ENCODE data around the gene TUBAL3.
A peak's percentile ranks its signal among the peaks of the same experiment; 100 is the strongest.
"Not testable (repeated sequence)": the region's sequence is repeated elsewhere in the genome, so short reads cannot be mapped to it uniquely, and the experiment has no call there.

The TUBAL3 gene

DNA sequence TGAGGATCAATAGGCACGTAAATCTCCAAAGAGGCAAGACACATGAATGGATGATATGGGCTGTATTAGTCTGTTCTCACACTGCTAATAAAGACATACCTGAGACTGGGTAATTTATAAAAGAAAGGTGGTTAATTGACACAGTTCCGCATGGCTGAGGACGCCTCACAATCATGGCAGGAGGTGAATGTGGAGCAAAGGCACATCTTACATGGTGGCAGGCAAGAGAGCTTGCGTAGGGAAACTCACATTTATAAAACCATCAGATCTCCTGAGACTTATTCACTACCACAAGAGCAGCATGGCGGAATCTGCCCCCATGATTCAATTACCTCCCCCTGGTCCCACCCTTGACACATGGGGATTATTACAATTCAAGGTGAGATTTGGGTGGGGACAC, 25.4 kb downstream of the TUBAL3 start:
- DNase-seq (ENCODE audit: low spot score): not testable (repeated sequence)

DNA sequence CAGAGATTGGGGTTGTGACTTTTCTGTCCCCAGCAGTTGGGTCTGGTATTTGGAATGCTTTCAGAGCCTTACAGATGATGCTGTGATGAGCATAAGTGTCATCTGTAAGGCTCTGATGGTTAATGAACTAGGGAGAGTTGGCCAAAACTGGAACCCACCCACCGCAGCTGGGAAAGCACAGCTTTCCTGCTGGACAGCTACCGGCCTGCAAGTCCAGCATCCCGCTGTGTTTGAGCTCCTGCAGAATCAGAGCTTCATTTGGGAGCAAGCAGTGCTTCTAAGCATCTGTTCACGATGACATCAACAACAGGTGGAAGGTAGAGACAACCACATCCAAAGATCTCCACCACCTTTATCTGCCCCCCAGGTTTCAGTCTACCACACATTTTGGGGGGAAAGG, 28.2 kb downstream of the TUBAL3 start:
- no peak for DNase-seq (ENCODE audit: low spot score)

DNA sequence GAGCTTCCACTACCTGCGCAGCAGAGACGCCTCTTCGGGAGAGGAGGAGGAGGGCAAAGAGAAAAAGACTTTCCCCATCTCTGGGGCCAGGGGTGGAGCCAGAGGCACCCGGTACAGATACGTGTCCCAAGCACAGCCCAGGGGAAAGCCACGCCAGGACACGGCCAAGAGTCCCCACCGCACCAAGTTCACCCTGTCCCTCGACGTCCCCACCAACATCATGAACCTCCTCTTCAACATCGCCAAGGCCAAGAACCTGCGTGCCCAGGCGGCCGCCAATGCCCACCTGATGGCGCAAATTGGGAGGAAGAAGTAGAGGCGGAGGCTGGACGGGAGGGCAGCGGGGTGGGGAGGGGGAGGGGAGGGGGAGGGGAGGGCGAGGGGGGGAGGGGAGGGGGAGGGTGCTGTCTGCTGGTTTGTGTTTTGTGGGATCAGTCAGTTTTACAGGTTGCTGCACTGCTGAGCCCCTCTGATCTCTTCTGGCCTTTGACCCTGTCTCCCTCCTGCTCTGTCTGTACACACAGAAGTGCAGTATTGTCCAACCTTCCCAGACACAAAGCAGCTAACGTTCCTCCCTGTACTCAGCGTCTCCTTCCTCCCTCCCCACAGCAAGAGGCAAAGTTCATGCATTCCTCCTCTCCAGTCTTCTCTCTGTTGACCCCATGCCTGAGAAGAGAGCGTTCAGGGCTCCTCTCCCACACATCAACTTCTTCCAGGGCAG, 30.6 kb downstream of the TUBAL3 start:
- DNase-seq (ENCODE audit: low spot score): no peak

DNA sequence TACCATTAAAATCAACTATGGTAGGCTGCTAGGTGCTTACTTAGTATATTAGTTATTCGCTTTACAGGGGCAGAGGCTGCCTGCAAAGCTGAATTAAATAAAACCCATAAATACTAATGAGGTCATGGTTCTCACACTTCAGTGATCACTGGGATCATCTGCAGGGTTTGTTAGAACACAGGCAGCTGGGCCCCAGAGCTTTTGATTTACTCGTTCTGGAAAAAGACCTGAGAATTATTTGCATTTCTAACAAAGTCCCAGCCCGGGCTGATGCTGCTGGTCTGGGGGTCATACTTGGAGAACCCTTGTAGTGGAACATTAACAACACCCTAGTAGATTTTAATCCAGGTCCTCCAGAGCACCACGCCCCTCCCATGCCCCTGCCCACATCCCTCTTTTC, 31.3 kb downstream of the TUBAL3 start:
- DNase-seq (ENCODE audit: low spot score): no peak

DNA sequence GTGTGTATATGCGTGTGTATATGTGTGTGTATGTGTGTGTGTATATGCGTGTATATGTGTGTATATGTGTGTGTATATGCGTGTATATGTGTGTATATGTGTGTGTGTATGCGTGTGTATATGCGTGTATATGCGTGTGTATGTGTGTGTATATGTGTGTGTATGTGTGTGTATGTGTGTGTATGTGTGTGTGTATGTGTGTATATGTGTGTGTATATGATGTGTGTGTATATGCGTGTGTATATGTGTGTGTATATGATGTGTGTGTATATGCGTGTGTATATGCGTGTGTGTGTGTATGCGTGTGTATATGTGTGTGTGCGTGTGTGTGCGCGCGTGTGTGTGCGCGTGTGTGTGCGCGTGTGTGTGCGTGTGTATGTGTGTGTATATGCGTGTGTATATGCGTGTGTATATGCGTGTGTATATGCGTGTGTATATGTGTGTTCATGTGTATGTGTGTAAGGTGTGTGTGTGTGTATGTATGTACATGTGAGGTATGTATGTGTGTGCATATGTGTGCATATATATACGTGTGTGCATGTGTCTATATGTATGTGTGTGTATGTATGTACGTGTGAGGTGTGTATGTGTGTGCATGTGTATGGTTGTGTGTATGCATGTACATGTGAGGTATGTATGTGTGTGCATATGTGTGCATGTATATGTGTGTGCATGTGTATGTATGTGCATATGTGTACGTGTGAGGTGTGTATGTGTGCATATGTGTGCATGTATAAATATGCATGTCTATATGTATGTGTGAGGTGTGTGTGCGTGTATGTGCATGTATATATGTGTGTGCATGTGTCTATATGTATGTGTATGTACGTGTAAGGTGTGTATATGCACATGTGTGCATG, 33.9 kb downstream of the TUBAL3 start:
- no peak for DNase-seq (ENCODE audit: low spot score)

DNA sequence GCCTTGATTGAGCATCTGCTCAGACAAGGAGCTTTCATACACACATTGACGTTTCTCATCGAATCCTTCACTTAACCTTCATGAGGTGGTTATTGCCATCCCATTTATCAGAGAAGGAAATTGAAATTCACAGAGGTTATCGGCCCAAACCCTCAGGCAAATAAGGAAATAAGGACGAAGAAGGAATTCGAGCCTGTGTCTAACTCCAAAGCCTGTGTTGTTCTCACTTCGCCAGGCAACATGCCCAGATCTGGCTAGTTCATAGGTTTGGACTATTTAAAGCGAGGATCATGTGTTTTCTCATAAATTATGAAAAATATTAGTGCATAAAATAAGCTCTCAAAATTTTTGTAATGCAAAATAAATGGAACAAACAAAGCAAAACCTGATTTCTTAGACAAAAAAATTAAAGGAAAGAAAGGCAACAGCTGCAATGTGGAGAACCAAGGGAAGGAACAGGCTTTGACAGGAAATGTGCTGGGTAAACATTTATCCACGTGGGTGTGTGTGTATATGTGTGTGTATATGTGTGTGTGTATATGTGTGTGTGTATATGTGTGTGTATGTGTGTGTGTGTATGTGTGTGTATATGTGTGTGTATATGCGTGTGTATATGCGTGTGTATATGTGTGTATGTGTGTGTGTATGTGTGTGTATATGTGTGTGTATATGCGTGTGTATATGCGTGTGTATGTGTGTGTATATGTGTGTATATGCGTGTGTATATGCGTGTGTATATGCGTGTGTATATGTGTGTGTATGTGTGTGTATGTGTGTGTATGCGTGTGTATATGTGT, 35.1 kb downstream of the TUBAL3 start:
- no peak for DNase-seq (ENCODE audit: low spot score)

DNA sequence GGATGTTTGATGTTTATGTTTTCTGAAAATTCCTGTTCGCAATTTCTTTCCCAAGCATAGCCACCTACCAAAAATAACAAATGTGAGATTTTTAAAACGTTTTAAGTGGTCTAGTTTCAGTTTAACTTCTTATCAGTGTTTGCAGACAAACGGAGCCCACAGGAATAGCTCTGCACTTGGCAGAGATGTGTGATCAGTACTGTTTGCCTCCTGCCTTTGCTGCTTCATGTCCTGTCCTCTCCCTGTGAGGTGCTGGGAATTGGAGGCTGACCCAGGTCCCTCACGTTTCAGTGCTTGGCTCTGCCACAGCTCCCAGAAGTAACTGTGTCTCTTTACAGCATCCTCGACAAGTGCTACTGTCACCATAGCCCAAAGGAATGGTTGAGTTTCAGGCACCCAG, 38.7 kb downstream of the TUBAL3 start:
- DNase-seq (ENCODE audit: low spot score): no peak

DNA sequence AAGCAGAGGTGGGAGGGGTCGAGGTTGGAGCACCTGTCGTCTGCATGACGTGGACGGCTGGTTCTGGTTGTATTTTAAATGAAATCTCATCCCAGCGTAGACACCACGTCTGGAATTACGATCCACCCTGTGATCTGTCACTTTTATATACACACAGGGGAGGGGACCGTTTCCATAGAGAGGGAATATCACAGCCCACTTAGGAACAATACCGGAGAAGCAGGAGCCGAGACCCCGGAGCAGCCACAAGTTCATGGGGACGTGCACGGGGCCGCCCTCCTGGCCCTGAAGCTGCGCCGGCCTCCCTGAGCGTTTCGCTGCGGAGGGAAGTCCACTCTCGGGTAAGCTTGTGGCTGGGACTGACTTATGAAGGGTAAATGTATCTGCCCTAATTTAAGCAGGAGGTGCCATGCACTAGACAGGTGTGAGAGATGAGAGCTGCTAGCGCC, 39.7 kb downstream of the TUBAL3 start, which contains the start of gene UCN3:
Gene UCN3 (plus strand): TSS at position 77 of the 449 bp plus-strand sequence. CDS start 8,755 bp downstream, outside the sequence.
- no peak for DNase-seq (ENCODE audit: low spot score)

DNA sequence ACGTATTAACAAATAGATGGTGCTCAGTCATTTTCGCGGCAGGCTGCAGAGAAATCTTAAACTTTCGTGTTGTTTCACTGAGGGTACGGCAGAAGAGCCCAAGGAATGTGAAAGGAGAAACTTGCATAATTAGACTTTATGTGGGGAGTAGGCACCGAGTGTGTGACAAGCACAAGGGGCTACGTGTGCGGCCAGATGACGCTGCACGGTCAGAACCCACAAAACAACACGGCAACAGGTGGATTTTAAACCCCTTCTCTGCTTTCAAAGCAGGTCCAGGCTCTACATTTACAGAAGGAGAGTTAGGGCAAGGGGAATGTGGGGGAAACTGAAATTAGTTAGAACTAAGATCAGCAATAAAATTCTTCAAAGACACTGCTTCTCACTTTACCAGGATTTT, 40.3 kb downstream of the TUBAL3 start:
- no peak for DNase-seq (ENCODE audit: low spot score)

DNA sequence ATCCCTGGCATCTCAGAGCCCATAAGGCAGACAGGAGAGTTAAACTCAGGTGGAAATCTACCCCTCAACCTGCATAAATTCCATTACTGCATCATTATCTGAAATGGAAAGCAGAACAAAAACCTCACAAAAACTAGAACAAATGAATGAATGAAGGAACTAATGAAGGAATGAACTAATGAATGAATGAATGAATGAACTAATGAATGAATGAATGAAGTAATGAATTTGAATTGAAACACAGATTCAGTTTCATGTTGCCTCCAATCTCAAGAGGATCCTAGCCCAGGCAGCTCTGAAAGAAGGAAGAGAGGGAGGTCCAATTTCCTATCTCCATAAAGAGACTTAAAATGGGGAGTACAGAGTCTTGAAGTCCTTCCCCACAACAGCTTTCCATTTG, 41.8 kb downstream of the TUBAL3 start:
- DNase-seq (ENCODE audit: low spot score): no peak

DNA sequence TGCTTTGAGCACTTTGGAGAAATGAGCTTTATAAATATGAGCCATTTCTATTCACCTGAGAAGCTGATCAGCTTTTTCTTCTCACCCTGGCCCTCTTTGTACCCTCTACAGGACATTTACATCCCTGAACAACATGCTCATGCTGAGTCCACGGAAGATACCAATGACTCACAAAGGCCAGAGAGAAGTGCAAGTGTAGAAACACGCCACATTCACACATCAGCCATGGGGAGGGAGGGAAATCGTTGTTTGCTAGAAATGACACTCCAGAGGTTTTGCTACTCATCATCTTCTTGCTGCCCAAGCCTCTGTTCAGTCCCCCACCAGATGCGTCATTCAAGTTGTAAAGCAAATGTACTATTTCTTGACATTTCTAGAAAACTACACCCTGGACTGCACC, 42.7 kb downstream of the TUBAL3 start:
- DNase-seq (ENCODE audit: low spot score): no peak

DNA sequence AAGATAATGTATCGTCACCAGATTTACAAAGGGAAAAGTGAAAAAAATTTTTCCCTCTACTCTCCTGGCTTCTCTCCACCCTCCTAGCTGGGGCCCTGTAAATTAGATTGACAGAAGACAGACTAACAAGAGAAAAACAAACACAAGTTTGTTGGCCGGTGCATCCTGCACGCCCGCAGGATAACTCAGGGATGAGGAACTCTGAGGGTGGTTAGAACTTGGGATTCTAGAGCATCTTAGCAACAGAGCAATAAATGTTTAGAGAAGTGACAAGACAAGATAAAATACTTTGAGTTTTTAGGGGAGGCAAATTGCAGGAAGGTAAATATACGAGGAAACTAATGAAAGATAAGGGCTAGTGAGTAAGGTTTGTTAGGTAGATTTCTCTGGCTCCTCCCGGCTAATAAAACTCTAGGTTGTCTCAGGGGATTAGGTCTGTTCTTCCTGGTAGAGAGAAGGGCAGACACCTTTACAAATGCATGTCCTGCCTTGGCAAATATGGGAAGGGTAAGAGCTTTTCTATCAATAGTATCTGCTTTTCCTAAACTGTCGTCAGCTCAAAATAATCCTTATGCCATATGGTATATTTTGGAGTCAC, 44.2 kb downstream of the TUBAL3 start:
- peak; percentile 58 for DNase-seq (ENCODE audit: low spot score)

DNA sequence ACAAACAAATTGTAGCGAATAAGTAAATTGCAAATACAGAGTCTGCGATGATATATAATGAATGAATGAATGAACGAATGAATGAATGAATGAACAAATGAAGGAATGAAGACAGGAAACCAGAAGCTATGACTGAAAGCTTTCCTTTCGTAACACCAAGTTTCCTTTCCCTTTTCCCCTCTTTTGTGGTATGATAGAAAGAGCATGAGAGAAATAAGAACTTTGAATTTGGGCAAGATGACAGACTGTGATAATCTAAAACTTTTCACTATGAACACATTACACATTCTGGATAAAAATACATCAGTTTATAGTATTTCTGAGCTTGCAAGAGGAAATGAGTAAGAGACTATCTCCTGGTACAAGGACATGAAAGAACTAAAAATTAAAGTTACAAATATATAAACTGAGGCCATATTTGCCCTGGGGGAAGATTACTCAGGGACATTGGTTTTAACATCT, 48.3 kb downstream of the TUBAL3 start:
- no peak for DNase-seq (ENCODE audit: low spot score)

DNA sequence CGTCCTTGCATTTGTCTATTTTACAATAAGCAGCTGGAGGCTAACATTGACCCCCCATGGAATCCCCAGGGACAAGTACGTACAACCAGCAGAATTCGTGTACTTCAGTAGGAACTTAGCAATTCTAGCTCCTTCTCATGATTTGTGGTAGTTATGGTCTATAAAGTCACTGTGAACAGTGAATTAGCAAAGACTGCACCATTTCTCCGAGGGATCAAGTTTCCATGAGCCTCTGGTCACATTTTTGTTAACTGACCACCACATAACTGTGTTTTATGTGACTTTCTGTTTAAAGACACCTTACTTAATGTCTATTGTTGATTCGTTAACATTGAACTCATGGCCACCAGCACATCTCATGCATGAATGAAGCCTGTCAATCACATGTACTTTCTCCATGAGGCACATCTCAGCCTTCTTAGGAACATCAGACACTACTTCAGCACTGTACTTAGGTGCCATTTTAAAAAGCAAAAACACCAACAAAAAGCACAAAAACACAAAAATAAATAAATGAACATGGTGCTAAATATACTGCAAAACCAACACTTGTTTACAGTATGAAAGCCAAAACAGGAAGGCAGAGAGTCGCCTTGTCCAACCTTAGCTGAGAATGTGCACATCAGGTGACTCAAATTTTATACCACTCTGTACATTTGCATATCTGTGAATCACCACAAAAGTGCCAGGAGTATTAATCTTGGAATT, 48.9 kb downstream of the TUBAL3 start:
- no peak for DNase-seq (ENCODE audit: low spot score)

DNA sequence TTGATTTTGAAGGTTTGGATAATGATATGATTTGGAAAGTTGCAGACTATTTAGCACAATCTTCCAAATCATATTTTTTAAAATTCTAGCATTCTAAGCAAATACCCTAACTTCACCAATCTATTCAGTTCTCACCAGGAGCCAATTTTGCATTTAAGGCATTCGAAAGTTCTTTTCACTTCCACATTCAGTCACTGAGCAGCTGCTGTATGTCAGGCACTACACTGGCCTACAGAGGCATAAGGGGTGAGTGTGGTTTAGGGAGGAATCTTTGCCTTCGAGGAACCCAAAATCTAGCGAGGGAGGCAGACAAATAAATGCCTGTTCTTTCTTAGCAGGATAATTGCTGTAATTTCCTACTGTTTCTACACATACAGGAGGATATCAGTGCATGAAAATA, 50.6 kb downstream of the TUBAL3 start:
- DNase-seq (ENCODE audit: low spot score): no peak

DNA sequence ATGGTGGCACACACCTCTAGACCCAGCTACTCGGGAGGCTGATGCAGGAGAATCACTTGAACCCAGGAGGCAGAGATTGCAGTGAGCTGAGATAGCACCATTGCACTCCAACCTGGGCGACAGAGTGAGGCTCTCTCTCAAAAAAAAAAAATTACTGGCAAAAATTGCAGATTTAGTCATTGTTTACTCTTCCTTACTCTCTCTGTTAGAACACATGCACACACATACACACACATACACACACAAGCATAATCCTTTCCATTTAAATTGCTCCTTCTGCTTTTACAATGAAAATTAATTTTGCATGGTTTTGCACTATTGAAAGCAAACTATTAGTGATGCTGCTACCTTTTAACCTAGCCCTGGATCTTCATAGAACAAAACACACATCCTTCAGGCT, 55.3 kb downstream of the TUBAL3 start:
- DNase-seq (ENCODE audit: low spot score): no peak

DNA sequence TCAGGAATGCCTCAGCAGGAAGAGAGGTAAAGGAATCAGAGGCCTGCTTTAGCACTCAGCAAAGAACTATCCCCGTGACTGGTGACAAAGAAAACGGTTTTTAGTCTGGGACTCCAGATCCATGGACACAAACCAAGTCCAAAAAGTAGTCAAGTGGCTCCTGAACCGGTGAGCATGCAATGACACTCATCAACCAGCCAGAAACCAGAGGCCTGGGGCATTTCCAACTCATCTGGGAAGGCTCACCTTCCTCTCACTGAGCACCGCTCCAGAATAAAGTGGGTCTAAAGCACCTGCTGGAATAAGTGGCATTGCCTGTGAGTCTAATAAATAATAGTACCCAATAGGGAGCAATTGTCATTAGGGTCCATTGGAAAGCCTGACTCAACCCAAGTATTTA, 57.7 kb downstream of the TUBAL3 start:
- DNase-seq (ENCODE audit: low spot score): no peak

DNA sequence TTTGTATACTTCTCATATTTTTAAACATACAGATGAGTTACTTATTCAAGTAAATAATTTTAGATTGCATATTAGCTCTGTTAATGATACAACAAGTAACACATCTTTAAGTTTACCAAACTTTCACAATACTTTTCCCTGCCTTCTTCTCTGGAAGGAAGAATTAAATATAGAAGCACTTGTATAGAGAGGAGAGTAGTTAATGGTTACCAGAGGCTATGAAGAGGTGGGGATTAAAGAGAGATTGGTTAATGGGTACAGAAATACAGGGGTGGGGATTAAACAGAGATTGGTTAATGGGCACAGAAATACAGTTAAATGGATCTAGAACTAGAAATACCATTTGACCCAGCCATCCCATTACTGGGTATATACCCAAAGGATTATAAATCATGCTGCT, 59.9 kb downstream of the TUBAL3 start:
- DNase-seq (ENCODE audit: low spot score): no peak

DNA sequence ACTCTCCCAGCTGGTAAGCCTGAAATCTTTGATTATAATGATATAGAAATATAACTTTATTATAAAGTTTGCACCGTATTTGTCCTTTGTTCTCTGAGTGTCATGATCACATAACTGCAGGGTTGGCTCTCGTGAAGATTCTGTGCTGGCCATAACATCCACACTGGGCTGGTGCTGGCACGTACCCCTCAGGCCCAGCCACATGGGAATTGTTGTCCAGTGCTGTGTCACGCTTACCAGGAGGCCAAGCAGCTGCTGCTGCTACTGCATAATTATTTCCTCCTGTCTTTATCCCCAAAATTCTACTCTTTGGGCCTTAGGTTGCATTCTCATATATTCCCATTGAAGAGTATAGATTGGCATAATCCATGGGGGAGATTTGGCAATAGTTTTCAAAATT, 60.6 kb downstream of the TUBAL3 start:
- DNase-seq (ENCODE audit: low spot score): no peak

DNA sequence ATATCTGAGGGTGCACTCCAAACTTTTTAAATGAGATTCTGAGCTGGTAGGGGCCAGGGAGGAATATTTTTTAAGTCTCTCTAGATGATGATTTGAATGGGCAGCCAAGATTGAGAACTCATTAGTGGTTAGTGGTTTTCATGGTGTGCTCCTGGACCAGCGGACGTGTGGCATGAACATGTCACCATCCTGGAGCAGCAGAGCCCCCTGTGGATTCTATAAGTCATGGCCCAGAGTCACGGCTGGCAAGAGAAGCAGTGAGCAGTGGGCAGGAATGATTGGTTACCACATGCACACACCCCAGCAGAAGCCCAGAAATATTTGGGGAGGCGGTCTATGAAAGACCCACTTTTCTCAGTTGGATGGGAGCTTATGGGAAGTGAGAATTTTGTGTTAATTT, 61.1 kb downstream of the TUBAL3 start:
- no peak for DNase-seq (ENCODE audit: low spot score)

Measured in LoVo (cell line).